ENCODE results near the gene E2F4. TPM values are rescaled to one million over a fixed set of nuclear protein-coding genes. Genes with fewer than 3 reads are reported as not detected.
A peak's percentile ranks its signal among the peaks of the same experiment; 100 is the strongest.

The E2F4 gene
- total and polyA plus RNA-seq, 9 of the 15 experiments (the other 6 are each of a cell fraction or from before 2014, with no cell fraction given), result 9.7 to 139 (median 106) TPM

GRCh38 chr16:67155295-67156142 lies 36.4 kb upstream of the E2F4 start (continued):
- 0 out of 2 replicates have a peak, but pooled peaks have one; percentile 15 for TF ChIP-seq USF1 (CRISPR knock-in tag; IDR thresholded peaks at IDR 0.05)
- peak; percentile 96 for TF ChIP-seq CTBP1 (IDR thresholded peaks at IDR 0.05; ENCODE audit: borderline replicate concordance)
- no peak for TF ChIP-seq ZNF407 (IDR thresholded peaks at IDR 0.05; ENCODE audit: low read depth)
- peak; percentile 70 to 77 for TF ChIP-seq NRF1 (conservative IDR thresholded peaks at IDR 0.05 in 1 of 2, IDR thresholded peaks at IDR 0.05 in 1 of 2)
- peak; percentile 96 for TF ChIP-seq SMC3 (conservative IDR thresholded peaks at IDR 0.05; ENCODE audit: insufficient read depth, low read depth, low read length)
- TF ChIP-seq DPF2 (IDR thresholded peaks at IDR 0.05), result no peak
- TF ChIP-seq ATF1 (CRISPR knock-in tag; IDR thresholded peaks at IDR 0.05), result no peak
- TF ChIP-seq ATF1 (tag; IDR thresholded peaks at IDR 0.05), result no peak
- no peak for TF ChIP-seq HEY1 (CRISPR knock-in tag; IDR thresholded peaks at IDR 0.05; ENCODE audit: borderline replicate concordance)
- TF ChIP-seq MEF2D (tag; conservative IDR thresholded peaks at IDR 0.05; ENCODE audit: low read depth), result no peak
- no peak for TF ChIP-seq ETS2 (tag; IDR thresholded peaks at IDR 0.05; ENCODE audit: borderline replicate concordance, poor library complexity, severe bottlenecking)
- no peak for TF ChIP-seq PYGO2 (tag; IDR thresholded peaks at IDR 0.05)
- no peak for TF ChIP-seq XRCC3 (IDR thresholded peaks at IDR 0.05)
- TF ChIP-seq HDAC3 (IDR thresholded peaks at IDR 0.05; ENCODE audit: borderline replicate concordance, partially characterized antibody), result no peak
- TF ChIP-seq PTRF (tag; IDR thresholded peaks at IDR 0.05), result no peak
- TF ChIP-seq EWSR1 (IDR thresholded peaks at IDR 0.05; ENCODE audit: borderline replicate concordance, low read depth, partially characterized antibody), result no peak
- no peak for TF ChIP-seq EZH2 (IDR thresholded peaks at IDR 0.05; ENCODE audit: borderline replicate concordance, low read depth, low read length)
- TF ChIP-seq RCOR1 (IDR thresholded peaks at IDR 0.05; ENCODE audit: borderline replicate concordance in 1 of 2, low read depth in 2 of 2, low read length in 2 of 2), result peak in 1 of 2 experiments; percentile 54; a peak in 1 of 4 replicates
- peak; percentile 66 for TF ChIP-seq BHLHE40 (IDR thresholded peaks at IDR 0.05; ENCODE audit: low read length)
- no peak for TF ChIP-seq ZNF764 (CRISPR knock-in tag; IDR thresholded peaks at IDR 0.05; ENCODE audit: low read depth)
- no peak for TF ChIP-seq ERF (CRISPR knock-in tag; IDR thresholded peaks at IDR 0.05)
